HG03066 (cell line): Measurements from ENCODE around the gene HFM1.
"Not testable (repeated sequence)": the region's sequence is repeated elsewhere in the genome, so short reads cannot be mapped to it uniquely, and the experiment has no call there.

ENCODE experiments used
- ATAC-seq: cut with Tn5 transposase; IDR thresholded peaks from one replicate; pipeline ENCODE4 v1.9.1; 2021; ENCODE audit warnings: low read depth; ENCODE audit not compliant: unreplicated experiment

HFM1 gene, protein sequence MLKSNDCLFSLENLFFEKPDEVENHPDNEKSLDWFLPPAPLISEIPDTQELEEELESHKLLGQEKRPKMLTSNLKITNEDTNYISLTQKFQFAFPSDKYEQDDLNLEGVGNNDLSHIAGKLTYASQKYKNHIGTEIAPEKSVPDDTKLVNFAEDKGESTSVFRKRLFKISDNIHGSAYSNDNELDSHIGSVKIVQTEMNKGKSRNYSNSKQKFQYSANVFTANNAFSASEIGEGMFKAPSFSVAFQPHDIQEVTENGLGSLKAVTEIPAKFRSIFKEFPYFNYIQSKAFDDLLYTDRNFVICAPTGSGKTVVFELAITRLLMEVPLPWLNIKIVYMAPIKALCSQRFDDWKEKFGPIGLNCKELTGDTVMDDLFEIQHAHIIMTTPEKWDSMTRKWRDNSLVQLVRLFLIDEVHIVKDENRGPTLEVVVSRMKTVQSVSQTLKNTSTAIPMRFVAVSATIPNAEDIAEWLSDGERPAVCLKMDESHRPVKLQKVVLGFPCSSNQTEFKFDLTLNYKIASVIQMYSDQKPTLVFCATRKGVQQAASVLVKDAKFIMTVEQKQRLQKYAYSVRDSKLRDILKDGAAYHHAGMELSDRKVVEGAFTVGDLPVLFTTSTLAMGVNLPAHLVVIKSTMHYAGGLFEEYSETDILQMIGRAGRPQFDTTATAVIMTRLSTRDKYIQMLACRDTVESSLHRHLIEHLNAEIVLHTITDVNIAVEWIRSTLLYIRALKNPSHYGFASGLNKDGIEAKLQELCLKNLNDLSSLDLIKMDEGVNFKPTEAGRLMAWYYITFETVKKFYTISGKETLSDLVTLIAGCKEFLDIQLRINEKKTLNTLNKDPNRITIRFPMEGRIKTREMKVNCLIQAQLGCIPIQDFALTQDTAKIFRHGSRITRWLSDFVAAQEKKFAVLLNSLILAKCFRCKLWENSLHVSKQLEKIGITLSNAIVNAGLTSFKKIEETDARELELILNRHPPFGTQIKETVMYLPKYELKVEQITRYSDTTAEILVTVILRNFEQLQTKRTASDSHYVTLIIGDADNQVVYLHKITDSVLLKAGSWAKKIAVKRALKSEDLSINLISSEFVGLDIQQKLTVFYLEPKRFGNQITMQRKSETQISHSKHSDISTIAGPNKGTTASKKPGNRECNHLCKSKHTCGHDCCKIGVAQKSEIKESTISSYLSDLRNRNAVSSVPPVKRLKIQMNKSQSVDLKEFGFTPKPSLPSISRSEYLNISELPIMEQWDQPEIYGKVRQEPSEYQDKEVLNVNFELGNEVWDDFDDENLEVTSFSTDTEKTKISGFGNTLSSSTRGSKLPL (N-terminal part only)

DNA sequence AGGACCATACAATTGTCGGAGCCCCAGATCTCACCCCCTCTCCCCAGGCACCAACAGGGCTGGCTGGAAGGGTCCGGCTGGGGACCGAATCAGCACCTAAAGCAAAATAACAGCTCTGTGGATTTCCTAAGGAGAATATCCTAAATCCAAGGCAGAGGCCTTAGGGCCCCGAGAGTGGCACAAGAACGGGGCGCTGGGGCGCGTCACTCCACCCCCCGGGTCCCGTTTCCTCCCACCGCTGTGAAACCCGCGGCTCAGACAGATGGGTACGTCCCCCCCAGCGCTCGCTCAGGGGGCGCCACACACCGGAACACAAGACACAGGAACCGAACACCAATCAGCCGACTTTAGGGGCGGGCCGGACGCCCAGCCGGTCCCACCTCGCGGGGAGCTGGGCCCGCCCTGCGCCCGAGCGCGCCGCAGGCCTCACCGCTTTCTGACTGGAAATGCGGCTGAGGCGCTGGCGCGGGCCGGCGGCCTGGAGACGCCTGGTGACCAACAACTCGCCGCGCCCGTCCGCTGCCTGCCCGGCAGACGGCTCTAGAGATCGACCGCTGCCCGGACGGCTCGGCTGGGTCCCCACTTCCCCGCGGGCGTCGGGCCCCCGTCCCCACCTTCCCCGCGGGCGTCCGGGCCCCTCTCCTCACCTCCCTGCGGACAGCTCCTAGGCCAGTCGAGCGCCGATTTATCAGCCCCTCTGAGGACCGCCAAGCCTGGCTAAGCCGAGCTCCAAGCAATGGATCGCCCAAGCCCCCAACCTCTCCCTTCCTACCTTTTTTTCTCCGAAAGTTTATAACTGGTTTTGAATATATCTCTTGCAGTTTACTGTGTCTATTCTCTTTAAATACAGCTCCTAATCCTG, at the start of gene HFM1:
Gene HFM1, minus strand, starts transcription at position 687 of the 862 bp plus-strand sequence. CDS start 3,755 bp downstream, outside the sequence.
- peak; percentile 90 for ATAC-seq

DNA sequence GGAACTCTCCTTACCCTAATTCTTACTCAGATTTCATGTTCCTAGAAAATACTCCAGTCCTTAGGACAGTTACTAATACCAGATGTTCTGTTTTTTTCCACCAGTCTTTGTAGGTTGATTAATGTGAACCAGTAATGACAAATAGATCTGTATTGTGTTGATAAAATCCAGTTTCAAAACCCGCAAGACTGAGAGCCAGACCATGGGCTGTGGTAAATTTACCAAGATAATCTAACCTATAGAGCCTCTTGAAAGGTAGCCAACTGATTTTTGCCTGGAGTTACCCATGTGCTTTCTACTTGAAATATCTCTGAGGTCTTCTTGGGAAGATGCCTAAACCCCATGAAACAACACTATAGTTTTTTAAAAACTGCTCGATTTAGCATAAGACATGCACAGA, 49.5 kb upstream of the HFM1 start:
- ATAC-seq: no peak

DNA sequence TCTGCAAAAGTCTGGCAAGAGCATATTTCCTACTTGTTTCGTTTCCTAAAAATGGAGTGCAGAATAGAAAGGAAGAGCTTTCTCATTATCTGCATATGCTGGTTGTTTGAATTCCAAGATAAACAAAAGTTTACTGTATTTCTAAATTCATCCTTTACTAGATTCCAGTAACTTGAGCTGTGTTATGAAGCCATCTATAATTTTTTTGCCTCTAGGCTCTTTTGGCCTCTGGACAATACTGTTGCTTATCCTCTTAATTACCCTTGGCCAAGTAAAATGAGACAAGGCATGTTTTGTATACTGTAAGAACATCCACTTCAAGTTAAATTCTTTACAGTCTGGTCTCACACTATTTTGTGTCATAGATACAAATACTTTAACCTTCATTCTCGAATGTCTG, 45.6 kb upstream of the HFM1 start:
- ATAC-seq: no peak

DNA sequence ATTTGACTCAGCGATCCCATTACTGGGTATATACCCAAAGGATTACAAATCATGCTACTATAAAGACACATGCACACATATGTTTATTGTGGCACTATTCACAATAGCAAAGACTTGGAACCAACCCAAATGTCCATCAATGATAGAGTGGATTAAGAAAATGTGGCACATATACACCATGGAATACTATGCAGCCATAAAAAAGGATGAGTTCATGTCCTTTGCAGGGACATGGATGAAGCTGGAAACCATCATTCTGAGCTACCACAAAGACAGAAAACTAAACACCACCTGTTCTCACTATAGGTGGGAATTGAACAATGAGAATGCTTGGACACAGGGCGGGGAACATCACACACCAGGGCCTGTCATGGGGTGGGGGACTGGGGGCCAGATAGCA, 43.1 kb upstream of the HFM1 start:
- ATAC-seq: not testable (repeated sequence)

DNA sequence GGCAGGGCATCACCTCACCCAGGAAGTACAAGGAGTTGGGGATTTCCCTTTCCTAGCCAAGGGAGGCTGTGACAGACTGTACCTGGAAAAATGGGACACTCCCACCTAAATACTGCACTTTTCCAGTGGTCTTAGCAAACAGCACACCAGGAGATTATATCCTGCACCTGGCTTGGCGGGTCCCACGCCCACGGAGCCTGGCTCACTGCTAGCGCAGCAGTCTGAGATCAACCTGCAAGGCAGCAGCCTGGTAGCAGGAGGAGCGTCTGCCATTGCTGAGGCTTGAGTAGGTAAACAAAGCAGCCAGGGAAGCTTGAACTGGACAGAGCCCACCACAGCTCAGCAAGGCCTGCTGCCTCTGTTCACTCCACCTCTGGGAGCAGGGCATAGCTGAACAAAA, 37.3 kb upstream of the HFM1 start:
- not testable (repeated sequence) for ATAC-seq

DNA sequence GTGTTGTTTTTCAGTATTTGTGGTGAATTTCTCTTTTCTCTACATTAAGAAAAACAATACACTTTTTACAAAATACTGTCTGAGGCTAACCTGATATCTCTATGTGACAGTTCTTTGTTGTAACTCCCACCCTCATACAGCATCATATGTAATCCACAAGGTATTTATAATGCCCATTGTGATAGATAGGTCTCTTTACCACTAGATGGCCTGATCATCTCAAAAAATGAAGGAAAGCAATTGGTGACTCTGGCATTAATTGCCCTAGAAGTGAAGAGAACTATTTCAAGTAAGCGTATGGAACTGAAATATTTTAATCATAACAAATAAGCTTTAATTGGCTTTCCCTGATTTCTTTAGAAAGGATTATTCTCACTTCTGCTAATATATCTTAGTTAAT, 36.2 kb upstream of the HFM1 start:
- ATAC-seq: no peak

DNA sequence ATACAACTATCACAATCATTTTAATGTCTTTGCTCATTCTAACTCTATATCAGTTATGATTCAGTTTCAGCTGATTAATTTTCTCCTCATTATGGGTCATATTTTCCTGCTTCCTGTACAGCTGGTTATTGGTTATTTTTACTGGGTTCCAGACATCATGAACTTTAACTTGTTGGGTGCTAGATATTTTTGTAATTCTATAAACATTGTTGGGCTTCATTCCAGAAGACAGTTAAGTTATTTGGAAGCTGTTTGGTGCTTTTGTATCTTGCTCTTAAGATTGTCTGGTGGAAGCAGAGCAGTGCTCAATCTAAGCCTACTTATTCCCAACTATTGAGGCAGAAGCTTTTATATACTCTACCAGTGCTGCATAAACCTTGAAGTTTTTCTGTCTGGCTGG, 34.4 kb upstream of the HFM1 start:
- ATAC-seq: no peak

DNA sequence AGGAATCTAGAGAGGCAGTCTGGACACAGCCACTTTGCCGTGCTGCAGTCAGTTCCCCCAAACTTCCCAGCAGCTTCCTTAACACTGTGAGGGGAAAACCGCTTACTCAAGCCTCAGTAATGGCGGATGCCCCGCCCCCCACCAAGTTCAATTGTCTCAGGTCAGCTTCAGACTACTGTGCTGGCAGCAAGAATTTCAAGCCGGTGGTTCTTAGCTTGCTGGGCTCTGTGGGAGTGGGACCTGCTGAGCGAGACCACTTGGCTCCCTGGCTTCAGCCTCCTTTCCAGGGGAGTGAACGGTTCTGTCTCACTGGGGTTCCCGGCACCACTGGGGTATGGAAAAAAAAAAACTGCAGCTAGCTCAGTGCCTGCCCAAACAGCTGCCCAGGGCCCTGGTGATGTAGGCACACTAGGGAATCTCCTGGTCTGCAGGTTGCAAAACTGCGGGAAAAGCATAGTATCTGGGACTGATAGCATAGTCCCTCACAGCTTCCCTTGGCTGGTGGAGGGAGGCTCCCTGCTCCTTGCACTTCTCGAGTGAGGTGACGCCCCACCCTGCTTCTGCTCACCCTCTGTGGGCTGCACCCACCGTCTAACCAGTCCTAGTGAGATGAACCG, 23.7 kb upstream of the HFM1 start:
- no peak for ATAC-seq

DNA sequence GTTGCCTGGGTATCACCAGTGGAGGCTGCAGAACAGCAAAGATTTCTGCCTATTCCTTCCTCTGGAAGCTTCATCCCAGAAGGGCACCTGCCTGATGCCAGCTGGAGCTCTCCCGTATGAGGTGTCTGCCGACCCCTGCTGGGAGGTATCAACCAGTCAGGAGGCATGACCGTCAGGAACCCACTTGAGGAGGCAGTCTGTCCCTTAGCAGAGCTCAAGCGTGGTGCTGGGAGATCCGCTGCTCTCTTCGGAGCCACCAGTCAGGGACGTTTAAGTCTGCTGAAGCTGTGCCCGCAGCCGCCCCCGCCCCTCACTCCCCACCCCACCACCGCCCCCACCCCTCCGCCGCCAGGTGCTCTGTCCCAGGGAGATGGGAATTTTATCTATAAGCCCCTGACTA, 23.1 kb upstream of the HFM1 start:
- no peak for ATAC-seq

DNA sequence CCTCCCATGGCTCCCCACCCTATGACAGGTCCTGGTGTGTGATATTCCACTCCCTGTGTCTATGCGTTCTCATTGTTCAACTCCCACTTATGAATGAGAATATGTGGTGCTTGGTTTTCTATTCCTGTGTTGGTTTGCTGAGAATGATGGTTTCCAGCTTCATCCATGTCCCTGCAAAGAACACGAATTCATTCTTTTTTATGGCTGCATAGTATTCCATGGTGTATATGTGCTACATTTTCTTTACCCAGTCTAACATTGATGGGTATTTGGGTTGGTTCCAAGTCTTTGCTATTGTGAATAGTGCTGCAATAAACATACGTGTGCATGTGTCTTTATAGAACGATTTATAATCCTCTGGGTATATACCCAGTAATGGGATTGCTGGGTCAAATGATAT, 17.9 kb upstream of the HFM1 start:
- ATAC-seq: not testable (repeated sequence)

DNA sequence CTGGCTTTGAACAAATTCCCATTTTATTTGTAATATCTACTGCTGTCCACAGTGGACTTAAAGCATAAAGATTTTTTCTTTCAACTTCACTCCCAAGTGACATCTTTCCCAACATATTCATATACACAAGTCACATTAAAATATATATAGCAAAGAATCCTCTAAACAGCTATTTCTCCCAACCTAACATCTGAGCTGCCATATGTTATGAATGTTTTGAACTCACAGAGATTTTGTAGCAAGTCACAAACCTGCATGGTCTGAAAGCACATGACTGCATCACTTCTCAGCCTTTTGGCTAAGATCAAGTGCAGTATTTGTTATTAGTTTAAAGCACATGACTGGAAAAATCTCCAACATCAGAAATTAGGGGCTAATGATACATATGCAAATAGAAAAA, 7.7 kb upstream of the HFM1 start:
- no peak for ATAC-seq

DNA sequence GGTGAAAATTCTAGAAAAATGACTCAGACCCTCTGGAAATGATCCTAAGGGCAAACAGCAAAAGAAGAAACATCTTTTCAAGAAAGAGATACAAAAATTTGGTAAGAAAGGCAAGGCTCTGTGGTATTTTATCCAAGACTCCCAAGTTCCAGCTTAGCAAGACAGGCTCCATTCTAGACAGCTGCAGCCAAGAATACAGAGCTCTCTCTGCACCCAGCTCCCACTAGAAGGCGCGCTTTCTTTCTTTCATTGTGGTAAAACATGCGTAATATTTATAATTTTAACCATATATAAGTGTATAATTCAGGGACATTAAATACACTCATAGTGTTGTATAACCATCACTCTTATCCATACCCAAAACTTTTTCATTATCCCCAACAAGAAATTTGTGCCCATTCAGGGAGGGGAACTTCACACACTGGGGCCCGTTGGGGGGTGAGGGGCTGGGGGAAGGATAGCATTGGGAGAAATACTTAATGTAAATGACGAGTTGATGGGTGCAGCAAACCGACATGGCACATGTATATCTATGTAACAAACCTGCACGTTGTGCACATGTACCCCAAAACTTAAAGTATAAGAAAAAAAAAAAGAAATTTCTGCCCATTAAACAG, 2.2 kb upstream of the HFM1 start:
- no peak for ATAC-seq

DNA sequence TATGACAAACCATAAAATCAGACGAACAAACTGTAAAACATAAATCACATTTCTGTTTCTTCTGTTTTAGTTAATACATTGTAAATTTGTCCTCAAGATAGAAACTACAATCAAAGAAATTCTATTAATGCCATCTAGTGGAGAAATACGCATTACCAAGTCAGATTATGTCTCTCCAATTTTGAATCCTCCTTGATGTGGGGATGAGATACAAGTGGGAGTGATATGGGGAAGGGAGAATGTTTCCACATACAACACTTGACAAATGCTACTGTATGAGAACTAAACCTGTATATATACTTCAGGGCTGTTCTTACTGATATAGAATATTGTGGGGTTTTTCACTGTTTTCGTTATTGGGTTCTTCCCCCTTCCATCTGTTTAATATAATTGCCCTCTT, 2.6 kb downstream of the HFM1 start:
- no peak for ATAC-seq

DNA sequence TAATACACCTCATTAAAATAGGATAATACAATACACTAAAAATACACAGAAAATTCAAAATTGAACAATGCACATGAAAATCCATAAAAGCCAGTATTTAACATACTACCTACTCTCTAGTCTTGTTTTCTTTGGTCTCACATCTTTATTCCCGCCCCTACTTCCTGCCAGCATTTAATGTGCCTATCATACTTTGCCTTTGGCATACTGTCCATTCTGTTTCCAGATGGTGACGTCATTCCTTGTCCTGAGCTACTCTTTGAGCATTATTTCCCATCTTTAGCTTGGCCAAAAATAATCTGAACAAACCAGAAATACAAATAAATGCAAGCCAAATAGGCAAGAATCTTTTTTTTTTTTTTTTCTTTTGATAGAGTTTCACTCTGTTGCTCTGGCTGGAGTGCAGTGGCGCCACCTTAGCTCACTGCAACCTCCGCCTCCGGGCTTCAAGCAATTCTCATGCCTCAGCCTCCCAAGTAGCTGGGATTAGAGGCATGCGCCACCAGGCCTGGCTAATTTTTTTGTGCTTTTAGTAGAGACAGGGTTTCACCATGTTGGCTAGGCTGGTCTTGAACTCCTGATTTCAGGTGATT, 4.4 kb downstream of the HFM1 start:
- no peak for ATAC-seq

DNA sequence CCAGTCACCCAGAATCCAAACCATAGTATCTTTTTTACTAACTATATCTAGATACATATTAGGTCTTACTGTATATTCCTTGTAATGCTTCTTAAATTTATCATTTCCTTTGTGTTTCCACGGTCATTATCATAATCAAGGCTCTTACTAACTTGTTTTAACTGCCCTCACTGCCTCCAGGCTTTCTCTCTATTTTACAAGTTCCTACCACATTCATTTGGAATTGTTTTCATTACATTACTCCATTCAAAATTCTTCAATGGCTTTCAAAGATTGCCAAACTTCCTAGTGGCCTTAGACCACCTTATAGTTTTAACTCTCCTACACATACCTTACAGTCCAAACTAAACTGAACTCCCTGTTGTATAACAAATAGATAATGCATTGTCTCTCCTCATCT, 6.3 kb downstream of the HFM1 start:
- no peak for ATAC-seq

DNA sequence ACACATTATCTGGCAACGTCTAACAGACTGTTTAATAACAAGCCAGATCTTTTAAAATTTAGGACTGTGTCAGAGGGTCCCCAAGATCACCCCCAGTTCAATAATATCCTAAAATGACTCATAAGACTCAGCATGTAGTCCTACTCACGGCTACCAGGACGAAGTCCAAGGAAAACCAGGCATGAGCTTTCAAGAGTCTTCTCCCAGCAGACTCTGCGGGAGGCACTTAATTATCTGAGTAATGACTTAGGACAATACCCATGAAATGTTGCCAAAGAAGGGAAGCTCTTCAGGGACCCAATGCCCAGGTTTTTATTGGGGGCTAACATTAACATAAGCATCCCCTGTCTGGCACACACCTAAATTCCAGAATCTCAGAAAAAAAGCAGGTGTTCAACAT, 7.0 kb downstream of the HFM1 start:
- ATAC-seq: no peak

DNA sequence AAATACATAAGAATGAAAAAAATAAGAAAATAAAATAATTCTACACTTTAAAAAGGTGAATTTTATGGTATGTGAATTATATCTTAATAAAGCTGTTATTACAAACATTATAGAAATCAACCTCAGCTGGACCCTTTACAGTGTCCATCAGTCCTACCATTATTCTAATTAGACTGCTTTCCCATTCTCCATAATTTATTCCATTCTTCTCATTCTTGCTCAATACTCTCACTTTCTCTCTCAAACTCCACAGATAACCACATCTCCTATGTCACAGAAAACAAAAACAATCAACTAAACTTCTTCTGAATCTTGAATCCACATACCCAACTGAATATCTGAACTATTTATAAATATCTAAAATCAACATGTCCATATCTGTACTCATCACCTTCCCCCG, 11.6 kb downstream of the HFM1 start:
- no peak for ATAC-seq

DNA sequence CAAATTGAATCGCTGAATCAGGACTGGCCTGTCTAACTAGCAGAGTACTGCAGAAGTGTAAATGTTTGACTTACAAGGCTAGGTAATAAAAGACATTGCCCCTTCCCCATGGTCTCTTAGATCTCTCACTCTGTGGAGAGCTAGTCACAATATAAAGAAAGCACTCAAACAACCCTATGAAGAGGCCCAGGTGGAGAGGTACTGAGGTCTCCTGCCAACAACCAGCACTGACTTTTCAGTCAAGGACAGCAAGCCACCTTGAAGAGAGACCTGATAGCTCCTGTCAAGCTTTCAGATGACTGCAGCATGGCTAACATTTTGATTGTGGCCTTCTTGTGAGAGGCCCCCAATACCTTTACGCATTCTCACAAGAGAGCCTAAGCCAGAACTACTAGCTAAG, 18.5 kb downstream of the HFM1 start:
- no peak for ATAC-seq

DNA sequence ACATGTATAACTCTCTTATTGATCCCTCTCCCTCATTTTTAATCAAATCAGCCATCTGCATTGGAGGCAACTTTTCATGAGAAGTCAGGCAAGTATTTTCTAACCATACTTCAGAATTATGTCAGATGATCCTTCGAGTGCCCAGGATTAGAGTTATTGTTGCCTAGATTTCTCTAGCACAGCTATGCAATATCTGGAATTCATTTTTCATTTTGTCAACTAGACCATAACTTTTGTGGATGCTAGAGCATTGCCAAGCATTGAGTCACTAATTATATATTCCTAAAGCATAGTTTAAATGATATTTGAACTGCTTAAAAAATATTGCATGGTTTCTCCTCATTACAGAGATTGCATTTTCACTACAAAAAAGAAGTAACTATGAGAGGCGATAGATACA, 21.2 kb downstream of the HFM1 start:
- no peak for ATAC-seq
